Measurements from ENCODE around the gene LRRC40.

- TF ChIP-seq CTCF (IDR thresholded peaks at IDR 0.05) (no peak), POLR2A (IDR thresholded peaks at IDR 0.05) (no peak)
Observed at GRCh38 chr1:70140894-70141293, 64.5 kb downstream of the LRRC40 start.
